Hippocampal formation (tissue), 2 donors: Measurements from ENCODE around the gene LAYN.

ENCODE experiments used
- DNase-seq, 2 donors: peaks; one replicate each; lab custom pipeline; 2025; lab: John Stamatoyannopoulos, UW

Gene LAYN

GRCh38 chr11:111531687-111532364 is 8.7 kb upstream of the LAYN start:
- no peak for DNase-seq

GRCh38 chr11:111532365-111532709 is 8.2 kb upstream of the LAYN start:
- no peak for DNase-seq

GRCh38 chr11:111535281-111535680 is 5.2 kb upstream of the LAYN start:
- no peak for DNase-seq

GRCh38 chr11:111537336-111537860 is 3.1 kb upstream of the LAYN start:
- DNase-seq = no peak

- DNase-seq = no peak
Measured at GRCh38 chr11:111538407-111539114, 2.0 kb upstream of the LAYN start.

- no peak for DNase-seq
Measured at GRCh38 chr11:111539426-111540113, 950 bp upstream of the LAYN start.

GRCh38 chr11:111540937-111541253 is 375 bp downstream of the LAYN start:
- no peak for DNase-seq

- no peak for DNase-seq
Measured at GRCh38 chr11:111541254-111542061, 938 bp downstream of the LAYN start.

- DNase-seq = no peak
Measured at GRCh38 chr11:111542606-111543275, 2.2 kb downstream of the LAYN start.

- DNase-seq = no peak
Measured at GRCh38 chr11:111548525-111548924, 8.0 kb downstream of the LAYN start.

GRCh38 chr11:111549196-111549868 is 8.8 kb downstream of the LAYN start:
- no peak for DNase-seq

GRCh38 chr11:111549869-111550203 is 9.3 kb downstream of the LAYN start:
- DNase-seq = no peak

GRCh38 chr11:111550258-111550657 is 9.7 kb downstream of the LAYN start:
- no peak for DNase-seq

- no peak for DNase-seq
Measured at GRCh38 chr11:111554532-111554931, 14.0 kb downstream of the LAYN start.

- DNase-seq = no peak
Measured at GRCh38 chr11:111555255-111555654, 14.7 kb downstream of the LAYN start.

- DNase-seq = no peak
Measured at GRCh38 chr11:111557425-111558111, 17.0 kb downstream of the LAYN start.

- DNase-seq = no peak
Measured at GRCh38 chr11:111559800-111560464, 19.4 kb downstream of the LAYN start.

- no peak for DNase-seq
Measured at GRCh38 chr11:111560800-111561199, 20.3 kb downstream of the LAYN start.

- no peak for DNase-seq
Measured at GRCh38 chr11:111561306-111561705, 20.8 kb downstream of the LAYN start.

GRCh38 chr11:111561791-111562325 is 21.3 kb downstream of the LAYN start:
- DNase-seq = no peak
